Endothelial cell of umbilical vein (primary cell): ENCODE measurements around the gene IFIT1B. TPM values are rescaled to one million over a fixed set of nuclear protein-coding genes. Genes with fewer than 3 reads are reported as not detected.

Experiments used
- BruUV-seq: library from RNA; stranded (reverse); fragments of 400-500 nt; replicated peaks from 2 replicates; lab custom pipeline; 2021; lab: Mats Ljungman, UMichigan
- CTCF ChIA-PET: fragments of 300-600, 350-600 bp; sonication (Branson Sonifier 250); formaldehyde crosslinking; loops from one replicate; lab custom pipeline; 2021; ENCODE audit warnings: antibody characterized with exemption, inconsistent platforms; lab: Charles Lee
- POLR2A ChIA-PET: fragments of 300-600, 350-600 bp; sonication (Branson Sonifier 250); formaldehyde crosslinking; loops from one replicate; lab custom pipeline; 2021; ENCODE audit warnings: antibody characterized with exemption, inconsistent platforms; lab: Charles Lee
- DNase-seq: peaks from one replicate; pipeline ENCODE4 v3.0.0-alpha.2; 2011; ENCODE audit warnings: low read depth, low spot score
- FAIRE-seq: peaks from 2 replicates; lab custom pipeline; 2011; peaks lifted over from hg19 to GRCh38; lab: Jason Lieb, UNC
- H2AFZ ChIP-seq: 2 replicates; pipeline ENCODE4 v1.6.0; 2012; ENCODE audit warnings: low read depth, low read length, control low read depth, inconsistent platforms
- H3K27ac ChIP-seq: 2 replicates; pipeline ENCODE4 v1.5.1; 2011; ENCODE audit warnings: low read depth, mild to moderate bottlenecking, control low read depth, low read length, moderate library complexity; ENCODE audit not compliant: insufficient read depth
- H3K27me3 ChIP-seq, 2 experiments: 2 replicates each; pipeline versions ENCODE4 v1.6.0 to v1.6.1; 2011; ENCODE audit warnings: low read length in 2 of 2, mixed read lengths in 1 of 2; ENCODE audit not compliant: control insufficient read depth in 2 of 2, insufficient read depth in 2 of 2
- H3K36me3 ChIP-seq, 2 experiments: 2 replicates in 1 of 2; 3 replicates in 1 of 2; pipeline ENCODE4 v1.5.1; 2011; ENCODE audit warnings: low read length in 2 of 2, mild to moderate bottlenecking in 1 of 2, moderate library complexity in 1 of 2; ENCODE audit not compliant: control insufficient read depth in 2 of 2, insufficient read depth in 2 of 2; ENCODE audit errors: extremely low read depth in 1 of 2
- H3K4me1 ChIP-seq: 3 replicates; pipeline ENCODE4 v1.5.1; 2011; ENCODE audit warnings: mild to moderate bottlenecking, low read length; ENCODE audit not compliant: control insufficient read depth, insufficient read depth; ENCODE audit errors: extremely low read depth
- H3K4me2 ChIP-seq: 2 replicates; pipeline ENCODE4 v1.6.1; 2011; ENCODE audit warnings: low read length, control low read depth, mixed read lengths; ENCODE audit not compliant: insufficient read depth
- H3K4me3 ChIP-seq, 3 experiments: fragments of 200-600 bp in 1 of 3; sonication (generic), shearing (Covaris generic) in 1 of 3; replicated peaks in 1 of 3; 2 replicates each; pipeline ENCODE4 v1.5.1; 2011 to 2016; ENCODE audit warnings: control low read depth in 3 of 3, low read length in 3 of 3, mild to moderate bottlenecking in 2 of 3, inconsistent platforms in 1 of 3, low read depth in 1 of 3, moderate library complexity in 1 of 3; ENCODE audit not compliant: insufficient read depth in 1 of 3
- H3K79me2 ChIP-seq: 2 replicates; pipeline ENCODE4 v1.6.0; 2012; ENCODE audit warnings: low read length, inconsistent platforms; ENCODE audit not compliant: control insufficient read depth, insufficient read depth
- H3K9ac ChIP-seq: replicated peaks from 2 replicates; pipeline ENCODE3; 2011; ENCODE audit warnings: low read length, control low read depth; ENCODE audit not compliant: insufficient read depth; ENCODE audit errors: extremely low read depth
- H3K9me1 ChIP-seq: replicated peaks from 3 replicates; pipeline ENCODE4 v1.6.0; 2011; ENCODE audit warnings: mild to moderate bottlenecking, low read length; ENCODE audit not compliant: control insufficient read depth, insufficient read depth; ENCODE audit errors: extremely low read depth
- H3K9me3 ChIP-seq: replicated peaks from 2 replicates; pipeline ENCODE4 v1.5.1; 2012; ENCODE audit warnings: low read length, inconsistent platforms; ENCODE audit not compliant: control insufficient read depth, insufficient read depth
- H4K20me1 ChIP-seq: replicated peaks from 2 replicates; pipeline ENCODE3; 2011; ENCODE audit warnings: mild to moderate bottlenecking, low read length; ENCODE audit not compliant: control insufficient read depth, insufficient read depth; ENCODE audit errors: extremely low read depth
- EZH2 ChIP-seq: IDR thresholded peaks from 2 replicates; pipeline ENCODE4 v1.6.1; 2012; ENCODE audit warnings: borderline replicate concordance, low read depth, mild to moderate bottlenecking, moderate library complexity, low read length, inconsistent platforms; ENCODE audit not compliant: severe bottlenecking
- FOS ChIP-seq: IDR thresholded peaks from 2 replicates; pipeline ENCODE4 v1.6.1; 2011; ENCODE audit warnings: mild to moderate bottlenecking, low read length, moderate library complexity, borderline replicate concordance; ENCODE audit not compliant: insufficient read depth
- GATA2 ChIP-seq: IDR thresholded peaks from 2 replicates; pipeline ENCODE4 v1.7.0; 2011; ENCODE audit warnings: low read depth, mild to moderate bottlenecking, moderate library complexity, mixed read lengths, low read length; ENCODE audit not compliant: insufficient read length, insufficient read depth
- JUN ChIP-seq: IDR thresholded peaks from 2 replicates; pipeline ENCODE4 v1.6.1; 2011; ENCODE audit warnings: borderline replicate concordance, low read depth; ENCODE audit not compliant: insufficient read length, insufficient read depth
- MYC ChIP-seq: IDR thresholded peaks from one replicate; pipeline ENCODE4 v1.6.1; 2011; ENCODE audit warnings: mild to moderate bottlenecking, low read depth, low read length
- POLR2A ChIP-seq: IDR thresholded peaks from 2 replicates; pipeline ENCODE4 v1.6.1; 2012; ENCODE audit warnings: low read depth, mild to moderate bottlenecking, control low read depth, low read length
- POLR2AphosphoS5 ChIP-seq: IDR thresholded peaks from 2 replicates; pipeline ENCODE4 v1.6.1; 2012; ENCODE audit warnings: low read depth, mild to moderate bottlenecking, control low read depth, low read length, moderate library complexity; ENCODE audit not compliant: insufficient read depth
- dilution Hi-C: fragments of 300-500 bp; cut with MboI; formaldehyde crosslinking; loops from one replicate; pipeline ENCODE4 v1.15.0; 2019; ENCODE audit warnings: low sequenced_read_pairs; ENCODE audit not compliant: extremely low pct_ligation_motif_present
- intact Hi-C: fragments of 100-400 bp; cut with micrococcal nuclease; formaldehyde crosslinking; loops from one replicate; pipeline ENCODE4 v1.10.0; 2022
- polyA plus RNA-seq, 4 experiments: library from polyadenylated mRNA; depleted of rRNA in 3 of 4; stranded (reverse) in 3 of 4; unstranded in 1 of 4; fragments of >200 nt; gene quantifications; 2 replicates each; pipeline versions ENCODE4 v1.2.1 to v1.2.3, GENCODE V29; 2011 to 2012; ENCODE audit warnings: missing spikeins in 1 of 4
- total RNA-seq: library from RNA; stranded (reverse); gene quantifications from 2 replicates; pipeline ENCODE4 v1.2.3, GENCODE V29; 2021
- TF ChIP-seq, protein P1 (sequence below): IDR thresholded peaks from 2 replicates; pipeline ENCODE4 v1.6.1; 2011; ENCODE audit not compliant: insufficient read depth, insufficient read length
- TF ChIP-seq, protein P2 (sequence below), 2 donors: IDR thresholded peaks; 1 replicate in 1 of 2; 2 replicates in 1 of 2; pipeline ENCODE4 v1.5.1; 2011; ENCODE audit warnings: low read length in 2 of 2, mild to moderate bottlenecking in 2 of 2, moderate library complexity in 2 of 2, control low read depth in 1 of 2, inconsistent platforms in 1 of 2, low read depth in 1 of 2; ENCODE audit not compliant: insufficient read depth in 1 of 2; ENCODE audit errors: extremely low read depth in 1 of 2

The IFIT1B gene
- total and polyA plus RNA-seq, 2 donors (not counting 3 experiments of a cell fraction or from before 2014, with no cell fraction given) = not detected

DNA sequence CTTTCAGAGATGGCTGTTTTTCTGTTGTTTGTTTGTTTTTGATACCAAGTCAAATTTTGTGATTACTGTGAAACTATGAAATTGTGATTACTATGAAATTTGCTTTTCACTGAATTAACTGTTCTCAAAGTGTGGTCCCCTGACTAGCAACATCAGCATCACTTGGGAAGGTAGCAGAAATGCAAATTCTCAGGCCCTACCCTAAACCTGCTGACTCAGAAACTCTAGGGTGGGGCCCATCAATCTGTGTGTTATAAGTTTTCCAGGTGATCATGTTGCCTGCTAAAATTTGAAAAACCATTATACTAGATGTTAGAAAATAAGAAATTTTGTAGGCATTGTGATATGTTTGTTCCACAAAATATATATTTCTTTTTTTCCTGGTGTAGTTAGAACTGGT is 1.2 kb downstream of the IFIT1B start:
- no peak overlapping the region for H3K27ac ChIP-seq
- H3K36me3 ChIP-seq = no peaks in the 10 kb centered on the region
- no peaks in the 10 kb centered on the region for H3K9me3 ChIP-seq
- BruUV-seq = no TSS peak
- DNase-seq (no peak), FAIRE-seq (no peak)
- POLR2A ChIA-PET = no interaction called here
- TF ChIP-seq FOS = no peak
- TF ChIP-seq, protein P1, sequence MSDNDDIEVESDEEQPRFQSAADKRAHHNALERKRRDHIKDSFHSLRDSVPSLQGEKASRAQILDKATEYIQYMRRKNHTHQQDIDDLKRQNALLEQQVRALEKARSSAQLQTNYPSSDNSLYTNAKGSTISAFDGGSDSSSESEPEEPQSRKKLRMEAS = no peak
- TF ChIP-seq POLR2AphosphoS5 = no peak
- TF ChIP-seq JUN = no peak
- no peak for TF ChIP-seq POLR2A
- no peak for TF ChIP-seq EZH2
- no peak for TF ChIP-seq MYC
- TF ChIP-seq, protein P2, sequence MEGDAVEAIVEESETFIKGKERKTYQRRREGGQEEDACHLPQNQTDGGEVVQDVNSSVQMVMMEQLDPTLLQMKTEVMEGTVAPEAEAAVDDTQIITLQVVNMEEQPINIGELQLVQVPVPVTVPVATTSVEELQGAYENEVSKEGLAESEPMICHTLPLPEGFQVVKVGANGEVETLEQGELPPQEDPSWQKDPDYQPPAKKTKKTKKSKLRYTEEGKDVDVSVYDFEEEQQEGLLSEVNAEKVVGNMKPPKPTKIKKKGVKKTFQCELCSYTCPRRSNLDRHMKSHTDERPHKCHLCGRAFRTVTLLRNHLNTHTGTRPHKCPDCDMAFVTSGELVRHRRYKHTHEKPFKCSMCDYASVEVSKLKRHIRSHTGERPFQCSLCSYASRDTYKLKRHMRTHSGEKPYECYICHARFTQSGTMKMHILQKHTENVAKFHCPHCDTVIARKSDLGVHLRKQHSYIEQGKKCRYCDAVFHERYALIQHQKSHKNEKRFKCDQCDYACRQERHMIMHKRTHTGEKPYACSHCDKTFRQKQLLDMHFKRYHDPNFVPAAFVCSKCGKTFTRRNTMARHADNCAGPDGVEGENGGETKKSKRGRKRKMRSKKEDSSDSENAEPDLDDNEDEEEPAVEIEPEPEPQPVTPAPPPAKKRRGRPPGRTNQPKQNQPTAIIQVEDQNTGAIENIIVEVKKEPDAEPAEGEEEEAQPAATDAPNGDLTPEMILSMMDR (IDR thresholded peaks at IDR 0.05; ENCODE audit: extremely low read depth in 1 of 2, insufficient read depth in 1 of 2, low read depth in 1 of 2, low read length in 2 of 2) = no peak
- TF ChIP-seq GATA2 = no peak
- no peak overlapping the region for H3K4me3 ChIP-seq
- no peaks in the 10 kb centered on the region for H4K20me1 ChIP-seq
- no peak overlapping the region for H3K9ac ChIP-seq
- no peaks in the 10 kb centered on the region for H3K79me2 ChIP-seq
- H3K4me1 ChIP-seq = peaks cover 5% of the 10 kb centered on the region
- dilution Hi-C loops = no loop called here
- intact Hi-C loops = no loop called here
- no peaks in the 10 kb centered on the region for H3K9me1 ChIP-seq
- H2AFZ ChIP-seq = no peak overlapping the region
- peaks cover 10 to 21% of the 10 kb centered on the region in 2 experiments for H3K27me3 ChIP-seq
- CTCF ChIA-PET = interaction anchor here (2.7 kb wide), 1 partner anchor 10 kb away, joined by 11 read pairs; no protein-coding TSS in a partner anchor
- H3K4me2 ChIP-seq = no peak overlapping the region
